Brain microvascular endothelial cell (primary cell): ENCODE results near the gene HOXD8.

ENCODE experiments used
- DNase-seq: peaks from one replicate; pipeline ENCODE4 v3.0.0-alpha.2; 2020
- H3K27ac ChIP-seq: fragments of 250-450 bp; sonication (Bioruptor Pico); 2 replicates; pipeline ENCODE4 v1.5.1; 2020; ENCODE audit warnings: mild to moderate bottlenecking, moderate library complexity
- H3K27me3 ChIP-seq: fragments of 250-450 bp; sonication (Bioruptor Pico); replicated peaks from 2 replicates; pipeline ENCODE4 v1.5.1; 2020; ENCODE audit warnings: mild to moderate bottlenecking
- H3K36me3 ChIP-seq: fragments of 250-450 bp; sonication (Bioruptor Pico); replicated peaks from 2 replicates; pipeline ENCODE4 v1.5.1; 2020; ENCODE audit warnings: mild to moderate bottlenecking
- H3K4me3 ChIP-seq: 2 replicates; pipeline ENCODE4 v1.5.1; 2011; ENCODE audit warnings: low read depth, mild to moderate bottlenecking, control low read depth, low read length, moderate library complexity
- in situ Hi-C: cut with HindIII; loops from 2 replicates; pipeline ENCODE4 v1.10.0; 2017; ENCODE audit warnings: low sequenced_read_pairs, low pct_ligation_motif_present
- TF ChIP-seq, protein P1 (sequence below): IDR thresholded peaks from 2 replicates; pipeline ENCODE4 v1.5.1; 2011; ENCODE audit warnings: low read depth, mild to moderate bottlenecking, moderate library complexity, low read length, control low read depth, inconsistent platforms; ENCODE audit errors: missing control alignments

Gene HOXD8

DNA sequence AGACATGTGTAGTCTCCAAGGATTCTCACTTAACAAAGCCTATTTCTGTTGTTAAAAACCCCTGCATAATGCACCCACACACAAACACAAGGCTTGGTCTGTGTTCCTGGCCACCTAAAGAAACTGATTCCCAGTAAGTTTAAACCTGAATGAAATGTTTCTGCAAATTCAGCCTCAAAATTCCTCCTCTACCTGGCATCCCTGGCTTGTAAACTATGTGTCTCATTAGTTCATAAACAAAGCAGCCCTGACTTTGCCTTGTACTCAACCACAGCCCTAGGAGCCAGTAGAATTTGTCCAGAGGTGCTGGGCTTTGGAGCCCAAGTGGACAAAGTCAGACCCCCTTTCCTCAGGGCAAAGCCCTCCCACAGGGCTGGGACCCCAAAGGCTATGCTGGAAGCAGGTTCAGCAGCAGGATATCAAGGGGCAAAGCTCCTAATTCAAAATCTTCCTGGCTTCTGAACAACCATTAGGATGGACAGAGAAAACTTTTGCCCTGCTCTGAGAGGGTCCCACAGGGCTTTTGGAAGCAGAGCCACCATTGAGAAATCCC, 39.6 kb upstream of the HOXD8 start:
- TF ChIP-seq, protein P1, sequence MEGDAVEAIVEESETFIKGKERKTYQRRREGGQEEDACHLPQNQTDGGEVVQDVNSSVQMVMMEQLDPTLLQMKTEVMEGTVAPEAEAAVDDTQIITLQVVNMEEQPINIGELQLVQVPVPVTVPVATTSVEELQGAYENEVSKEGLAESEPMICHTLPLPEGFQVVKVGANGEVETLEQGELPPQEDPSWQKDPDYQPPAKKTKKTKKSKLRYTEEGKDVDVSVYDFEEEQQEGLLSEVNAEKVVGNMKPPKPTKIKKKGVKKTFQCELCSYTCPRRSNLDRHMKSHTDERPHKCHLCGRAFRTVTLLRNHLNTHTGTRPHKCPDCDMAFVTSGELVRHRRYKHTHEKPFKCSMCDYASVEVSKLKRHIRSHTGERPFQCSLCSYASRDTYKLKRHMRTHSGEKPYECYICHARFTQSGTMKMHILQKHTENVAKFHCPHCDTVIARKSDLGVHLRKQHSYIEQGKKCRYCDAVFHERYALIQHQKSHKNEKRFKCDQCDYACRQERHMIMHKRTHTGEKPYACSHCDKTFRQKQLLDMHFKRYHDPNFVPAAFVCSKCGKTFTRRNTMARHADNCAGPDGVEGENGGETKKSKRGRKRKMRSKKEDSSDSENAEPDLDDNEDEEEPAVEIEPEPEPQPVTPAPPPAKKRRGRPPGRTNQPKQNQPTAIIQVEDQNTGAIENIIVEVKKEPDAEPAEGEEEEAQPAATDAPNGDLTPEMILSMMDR: no peak
- Histone ChIP-seq H3K4me3 (no peak overlapping the region), H3K36me3 (no peaks in the 10 kb centered on the region), H3K27me3 (peaks cover 97% of the 10 kb centered on the region), H3K27ac (no peak overlapping the region)
- in situ Hi-C loops: loop anchor here (10.0 kb wide), 1 partner anchor 725 kb away; no protein-coding TSS in a partner anchor
- no peak for DNase-seq

- TF ChIP-seq, protein P1: no peak
- no peak for DNase-seq
- in situ Hi-C loops: loop anchor here (10.0 kb wide), 1 partner anchor 726 kb away; no protein-coding TSS in a partner anchor
- Histone ChIP-seq H3K27ac (no peak overlapping the region), H3K36me3 (no peaks in the 10 kb centered on the region), H3K4me3 (no peak overlapping the region), H3K27me3 (peaks cover 97% of the 10 kb centered on the region)
Observed at GRCh38 chr2:176090862-176091261, 38.6 kb upstream of the HOXD8 start.

DNA sequence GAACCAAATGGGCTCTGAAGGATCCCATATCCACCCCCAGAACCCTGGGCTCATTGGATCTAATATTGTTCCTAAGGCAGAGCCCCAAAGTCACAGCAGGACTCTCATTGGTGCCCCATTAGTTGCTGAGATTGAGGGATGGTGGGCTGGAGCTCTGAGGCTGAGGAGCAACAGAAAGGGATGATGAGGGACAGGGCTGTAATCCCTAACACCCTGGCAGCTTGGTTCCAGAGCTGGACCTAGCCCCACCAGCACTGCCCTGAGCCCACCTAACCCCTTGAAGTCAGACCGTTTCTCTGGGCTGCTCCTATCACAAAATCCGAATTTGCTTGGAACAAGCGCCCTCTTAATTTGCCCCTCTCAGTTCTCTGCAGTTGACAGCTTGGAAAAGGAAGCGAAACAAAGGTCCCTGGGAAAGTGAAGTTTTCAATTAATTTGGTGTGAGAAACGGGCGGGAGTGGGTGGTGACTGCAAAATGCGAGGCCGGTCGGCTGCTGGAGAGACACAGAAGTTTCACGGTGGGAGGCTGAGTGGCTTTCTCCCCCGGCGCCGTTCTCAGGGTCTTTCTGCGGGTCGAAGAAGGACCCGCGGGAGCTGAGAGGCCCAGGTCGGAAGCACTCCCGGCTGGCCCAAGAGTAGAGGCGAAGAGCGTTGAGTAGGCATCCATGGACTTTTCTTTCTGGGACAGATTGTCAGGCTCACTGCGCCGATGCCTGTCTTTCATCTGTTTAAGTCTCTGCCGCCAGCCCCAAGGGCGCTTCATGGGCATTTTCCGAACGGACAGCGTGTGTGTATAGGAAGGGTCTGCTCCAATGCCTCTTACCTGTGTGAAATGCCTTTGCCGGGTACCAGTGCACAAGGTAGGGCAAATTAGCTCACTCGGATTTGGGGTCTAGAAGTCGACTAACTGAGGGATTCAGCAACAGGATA, 37.9 kb upstream of the HOXD8 start:
- H3K27ac ChIP-seq: no peak overlapping the region
- TF ChIP-seq, protein P1: no peak
- in situ Hi-C loops: loop anchor here (10.0 kb wide), 1 partner anchor 727 kb away; no protein-coding TSS in a partner anchor
- H3K27me3 ChIP-seq: peaks cover 97% of the 10 kb centered on the region
- no peak for DNase-seq
- no peaks in the 10 kb centered on the region for H3K36me3 ChIP-seq
- no peak overlapping the region for H3K4me3 ChIP-seq

- H3K27ac ChIP-seq: no peak within 1 kb of the TSS
- DNase-seq: no peak
- TF ChIP-seq, protein P1: no peak
- peaks cover 97% of the 10 kb centered on the region for H3K27me3 ChIP-seq
- no peaks in the 10 kb centered on the region for H3K36me3 ChIP-seq
- in situ Hi-C loops: loop anchor here (10.0 kb wide), 1 partner anchor 728 kb away; no protein-coding TSS in a partner anchor
- H3K4me3 ChIP-seq: no peak within 1 kb of the TSS
Observed at GRCh38 chr2:176092270-176093144, 37.0 kb upstream of the HOXD8 start, which contains the start of gene HOXD13. Gene HOXD13 (plus strand): TSS chr2:176092721. CDS start chr2:176092891, 170 bp downstream.

DNA sequence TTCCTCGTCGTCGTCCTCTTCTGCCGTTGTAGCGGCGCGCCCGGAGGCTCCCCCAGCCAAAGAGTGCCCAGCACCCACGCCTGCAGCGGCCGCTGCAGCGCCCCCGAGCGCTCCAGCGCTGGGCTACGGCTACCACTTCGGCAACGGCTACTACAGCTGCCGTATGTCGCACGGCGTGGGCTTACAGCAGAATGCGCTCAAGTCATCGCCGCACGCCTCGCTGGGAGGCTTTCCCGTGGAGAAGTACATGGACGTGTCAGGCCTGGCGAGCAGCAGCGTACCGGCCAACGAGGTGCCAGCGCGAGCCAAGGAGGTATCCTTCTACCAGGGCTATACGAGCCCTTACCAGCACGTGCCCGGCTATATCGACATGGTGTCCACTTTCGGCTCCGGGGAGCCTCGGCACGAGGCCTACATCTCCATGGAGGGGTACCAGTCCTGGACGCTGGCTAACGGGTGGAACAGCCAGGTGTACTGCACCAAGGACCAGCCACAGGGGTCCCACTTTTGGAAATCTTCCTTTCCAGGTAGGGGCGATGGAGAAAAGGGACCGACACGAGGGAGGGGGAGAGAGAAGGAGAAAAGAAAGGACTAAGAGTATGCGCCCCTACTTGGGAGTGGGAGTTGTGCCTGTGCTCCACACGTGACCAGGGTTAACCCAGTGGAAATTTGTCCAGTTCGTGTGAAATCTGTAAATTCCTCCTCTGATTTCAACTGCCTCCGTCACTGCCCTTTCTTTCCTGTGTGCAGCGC, 36.2 kb upstream of the HOXD8 start:
- peaks cover 97% of the 10 kb centered on the region for H3K27me3 ChIP-seq
- DNase-seq: no peak
- no peak overlapping the region for H3K27ac ChIP-seq
- no peaks in the 10 kb centered on the region for H3K36me3 ChIP-seq
- in situ Hi-C loops: loop anchor here (10.0 kb wide), 1 partner anchor 729 kb away; no protein-coding TSS in a partner anchor
- TF ChIP-seq, protein P1: no peak
- no peak overlapping the region for H3K4me3 ChIP-seq
